Uterus (tissue), 4 donors: ENCODE measurements around the gene NQO2. TPM values are rescaled to one million over a fixed set of nuclear protein-coding genes. Genes with fewer than 3 reads are reported as not detected.
"Not testable (repeated sequence)": the region's sequence is repeated elsewhere in the genome, so short reads cannot be mapped to it uniquely, and the experiment has no call there.

Experiments used
- DNase-seq, 2 donors: peaks; one replicate each; pipeline ENCODE4 v3.0.0-alpha.2; 2019 to 2020
- H3K27ac ChIP-seq, 2 donors: fragments of 200-600 bp; sonication (generic); 1 replicate in 1 of 2; 2 replicates in 1 of 2; pipeline ENCODE4 v1.5.1; 2016 to 2018
- H3K27me3 ChIP-seq, 2 donors: fragments of 200-600 bp; sonication (generic); one replicate each; pipeline ENCODE4 v1.5.1; 2018 to 2019; ENCODE audit warnings: control low read depth in 1 of 2
- H3K36me3 ChIP-seq, 2 donors: fragments of 200-600 bp; sonication (generic); one replicate each; pipeline ENCODE4 v1.5.1; 2019; ENCODE audit warnings: control low read depth in 1 of 2
- H3K4me1 ChIP-seq, 2 donors: fragments of 200-600 bp; sonication (generic); one replicate each; pipeline ENCODE4 v1.5.1; 2018 to 2019; ENCODE audit warnings: control low read depth in 1 of 2
- H3K4me3 ChIP-seq, 2 donors: fragments of 200-600 bp; sonication (generic); 1 replicate in 1 of 2; 2 replicates in 1 of 2; pipeline ENCODE4 v1.5.1; 2018 to 2019; ENCODE audit warnings: mild to moderate bottlenecking in 1 of 2
- H3K9me3 ChIP-seq, 2 donors: fragments of 200-600 bp; sonication (generic); one replicate each; pipeline ENCODE4 v1.5.1; 2019; ENCODE audit warnings: control low read depth in 1 of 2
- POLR2A ChIP-seq, 2 donors: fragments of 450-650 bp; IDR thresholded peaks; one replicate each; pipeline ENCODE4 v1.6.1; 2016; ENCODE audit warnings: antibody characterized with exemption in 2 of 2, mild to moderate bottlenecking in 1 of 2, moderate library complexity in 1 of 2
- intact Hi-C: fragments of 100-400 bp; cut with DNase I; formaldehyde crosslinking; loops from one replicate; pipeline ENCODE4 v1.15.1; 2023; ENCODE audit warnings: low total_unique reads
- total RNA-seq, 4 donors: library from RNA; depleted of rRNA in 3 of 4; stranded (reverse); fragments of >200 nt in 3 of 4; gene quantifications; one replicate each; pipeline versions ENCODE4 v1.1.0 to v1.2.4, GENCODE V29; 2014 to 2023
- TF ChIP-seq, protein P1 (sequence below), 4 experiments: fragments of 200-600 bp in 2 of 4; fragments of 450-650 bp in 2 of 4; sonication (generic) in 2 of 4; IDR thresholded peaks; one replicate each; pipeline ENCODE4 v1.5.1; 2016 to 2019; ENCODE audit warnings: antibody characterized with exemption in 4 of 4, mild to moderate bottlenecking in 2 of 4, moderate library complexity in 1 of 4
- donor health status: DM: yes; HTN: yes; CAD: no.

Gene NQO2
- total RNA-seq, 4 donors from 2014 or later = 7.8 to 50.3 (median 21.6) TPM

- TF ChIP-seq POLR2A (IDR thresholded peaks at IDR 0.05) = no peak
- TF ChIP-seq, protein P1, sequence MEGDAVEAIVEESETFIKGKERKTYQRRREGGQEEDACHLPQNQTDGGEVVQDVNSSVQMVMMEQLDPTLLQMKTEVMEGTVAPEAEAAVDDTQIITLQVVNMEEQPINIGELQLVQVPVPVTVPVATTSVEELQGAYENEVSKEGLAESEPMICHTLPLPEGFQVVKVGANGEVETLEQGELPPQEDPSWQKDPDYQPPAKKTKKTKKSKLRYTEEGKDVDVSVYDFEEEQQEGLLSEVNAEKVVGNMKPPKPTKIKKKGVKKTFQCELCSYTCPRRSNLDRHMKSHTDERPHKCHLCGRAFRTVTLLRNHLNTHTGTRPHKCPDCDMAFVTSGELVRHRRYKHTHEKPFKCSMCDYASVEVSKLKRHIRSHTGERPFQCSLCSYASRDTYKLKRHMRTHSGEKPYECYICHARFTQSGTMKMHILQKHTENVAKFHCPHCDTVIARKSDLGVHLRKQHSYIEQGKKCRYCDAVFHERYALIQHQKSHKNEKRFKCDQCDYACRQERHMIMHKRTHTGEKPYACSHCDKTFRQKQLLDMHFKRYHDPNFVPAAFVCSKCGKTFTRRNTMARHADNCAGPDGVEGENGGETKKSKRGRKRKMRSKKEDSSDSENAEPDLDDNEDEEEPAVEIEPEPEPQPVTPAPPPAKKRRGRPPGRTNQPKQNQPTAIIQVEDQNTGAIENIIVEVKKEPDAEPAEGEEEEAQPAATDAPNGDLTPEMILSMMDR (IDR thresholded peaks at IDR 0.05) = no peak
- no peaks in the 10 kb centered on the region for H3K4me1 ChIP-seq
- peak overlapping the region; percentile 99 for H3K27ac ChIP-seq
- H3K27me3 ChIP-seq = no peaks in the 10 kb centered on the region
- no peak for DNase-seq
- intact Hi-C loops = no loop called here
- no peaks in the 10 kb centered on the region for H3K9me3 ChIP-seq
- H3K36me3 ChIP-seq = no peaks in the 10 kb centered on the region
- H3K4me3 ChIP-seq = no peak overlapping the region
Observed at GRCh38 chr6:2969549-2969948, 30.1 kb upstream of the NQO2 start.

DNA sequence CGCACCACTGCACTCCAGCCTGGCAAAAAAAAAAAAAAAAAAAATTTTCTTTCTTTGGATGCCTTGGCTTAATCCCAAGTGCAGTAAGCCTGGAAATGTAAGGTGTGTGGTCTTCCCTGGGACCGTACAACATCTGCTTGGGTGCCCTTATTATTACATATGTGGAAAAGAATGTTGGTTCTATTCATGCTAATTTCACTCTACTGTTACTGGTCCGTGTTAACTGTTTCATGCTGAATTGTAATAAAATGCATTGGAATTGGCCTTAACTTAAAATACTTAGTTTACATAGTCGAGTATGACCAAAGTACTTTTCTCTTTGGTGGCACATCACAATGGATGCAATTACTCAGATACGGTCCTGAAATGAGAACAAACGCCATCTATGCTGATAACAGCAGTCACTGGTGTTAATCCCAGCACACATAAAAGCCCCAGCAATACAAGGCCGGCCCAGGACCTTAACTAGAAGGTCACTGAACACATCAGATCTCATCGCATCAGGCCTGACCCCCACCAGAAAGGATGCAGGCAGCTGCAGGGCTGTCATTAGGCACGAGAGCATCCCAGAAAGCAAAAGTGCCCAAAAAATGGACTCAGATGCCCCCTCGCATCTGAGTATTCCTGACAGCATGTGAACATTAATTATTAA lies 29.5 kb upstream of the NQO2 start:
- no peak for DNase-seq
- TF ChIP-seq, protein P1 (IDR thresholded peaks at IDR 0.05) = no peak
- no peak for TF ChIP-seq POLR2A (IDR thresholded peaks at IDR 0.05)
- H3K4me3 ChIP-seq = peak overlapping the region; percentile 79 to 90
- intact Hi-C loops = no loop called here
- no peaks in the 10 kb centered on the region for H3K9me3 ChIP-seq
- no peaks in the 10 kb centered on the region for H3K4me1 ChIP-seq
- peak overlapping the region; percentile 99 for H3K27ac ChIP-seq
- no peaks in the 10 kb centered on the region for H3K36me3 ChIP-seq
- no peaks in the 10 kb centered on the region for H3K27me3 ChIP-seq

- peak overlapping the region; percentile 79 to 90 for H3K4me3 ChIP-seq
- intact Hi-C loops = no loop called here
- DNase-seq = peak; percentile 70 to 76
- no peaks in the 10 kb centered on the region for H3K36me3 ChIP-seq
- no peaks in the 10 kb centered on the region for H3K9me3 ChIP-seq
- H3K27ac ChIP-seq = peak overlapping the region; percentile 99
- H3K4me1 ChIP-seq = no peaks in the 10 kb centered on the region
- no peaks in the 10 kb centered on the region for H3K27me3 ChIP-seq
- peak in 1 of 2 donors; percentile 66 for TF ChIP-seq POLR2A (IDR thresholded peaks at IDR 0.05)
- TF ChIP-seq, protein P1 (IDR thresholded peaks at IDR 0.05) = peak in 1 of 4 experiments; percentile 14
Observed at GRCh38 chr6:2970753-2971419, 28.8 kb upstream of the NQO2 start.

GRCh38 chr6:2971420-2972218 lies 28.1 kb upstream of the NQO2 start, which contains the start of gene SERPINB6:
SERPINB6 (minus strand) TSS chr6:2971567; CDS start chr6:2959332, 12,235 bp downstream.
- no peaks in the 10 kb centered on the region for H3K36me3 ChIP-seq
- H3K27ac ChIP-seq = peak within 1 kb of the TSS; percentile 99
- peak; percentile 86 to 89 for DNase-seq
- H3K27me3 ChIP-seq = no peaks in the 10 kb centered on the region
- no peaks in the 10 kb centered on the region for H3K9me3 ChIP-seq
- peak within 1 kb of the TSS; percentile 79 to 90 for H3K4me3 ChIP-seq
- no peaks in the 10 kb centered on the region for H3K4me1 ChIP-seq
- intact Hi-C loops = no loop called here
- TF ChIP-seq POLR2A (IDR thresholded peaks at IDR 0.05) = peak in 1 of 2 donors; percentile 17
- TF ChIP-seq, protein P1 (IDR thresholded peaks at IDR 0.05) = no peak

GRCh38 chr6:2972219-2972487 lies 27.5 kb upstream of the NQO2 start:
- DNase-seq, H3K9me3 ChIP-seq, H3K36me3 ChIP-seq, intact Hi-C loops, H3K4me1 ChIP-seq, H3K27me3 ChIP-seq: not testable (repeated sequence)
- Histone ChIP-seq H3K27ac (peak overlapping the region; percentile 99), H3K4me3 (peak overlapping the region; percentile 79 to 90)

DNA sequence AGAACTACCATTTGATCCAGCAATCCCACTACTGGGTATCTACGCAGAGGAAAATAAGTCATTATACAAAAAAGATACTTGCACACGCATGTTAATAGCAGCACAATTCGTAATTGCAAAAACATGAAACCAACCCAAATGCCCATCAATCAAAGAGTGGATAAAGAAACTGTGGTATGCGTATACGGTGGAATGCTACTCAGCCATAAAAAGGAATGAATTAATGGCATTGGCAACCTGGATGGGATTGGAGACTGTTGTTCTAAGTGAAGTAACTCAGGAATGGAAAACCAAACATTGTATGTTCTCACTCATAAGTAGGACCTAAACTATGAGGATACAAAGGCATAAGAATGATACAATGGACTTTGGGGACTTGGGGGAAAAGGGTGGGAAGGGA lies 27.0 kb upstream of the NQO2 start:
- H3K36me3 ChIP-seq, H3K4me1 ChIP-seq, H3K27me3 ChIP-seq, H3K4me3 ChIP-seq, H3K9me3 ChIP-seq, DNase-seq, intact Hi-C loops: not testable (repeated sequence)
- peak overlapping the region in 1 of 2 donors; percentile 99 for H3K27ac ChIP-seq

DNA sequence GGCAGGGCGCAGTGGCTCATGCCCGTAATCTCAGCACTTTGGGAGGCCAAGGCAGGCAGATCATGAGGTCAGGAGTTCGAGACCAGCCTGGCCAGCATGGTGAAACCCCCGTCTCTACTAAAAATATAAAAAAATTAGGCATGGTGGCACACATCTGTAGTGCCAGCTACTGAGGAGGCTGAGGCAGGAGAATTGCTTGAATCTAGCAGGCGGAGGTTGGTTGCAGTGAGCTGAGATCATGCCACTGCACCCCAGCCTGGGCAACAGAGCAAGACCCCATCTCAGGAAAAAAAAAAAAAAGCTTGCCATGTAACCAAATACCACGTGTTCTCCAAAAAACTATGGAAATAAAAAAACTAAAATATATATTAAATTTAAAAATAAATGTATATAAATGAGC lies 26.5 kb upstream of the NQO2 start:
- H3K4me3 ChIP-seq, H3K27me3 ChIP-seq, H3K36me3 ChIP-seq, H3K27ac ChIP-seq, H3K4me1 ChIP-seq, DNase-seq, H3K9me3 ChIP-seq, intact Hi-C loops: not testable (repeated sequence)
